ENCODE data around the gene CRLF1. TPM values are rescaled to one million over a fixed set of nuclear protein-coding genes. Genes with fewer than 3 reads are reported as not detected.

Gene CRLF1
- total and polyA plus RNA-seq, 2 donors (not counting 1 experiment from before 2014, with no cell fraction given) = not detected

- intact Hi-C loops (cut with micrococcal nuclease) = no loop called here
- Mint-ChIP-seq H3K9me3 (ENCODE audit: insufficient read depth) (no peaks in the 10 kb centered on the region), H3K4me1 (peaks cover 17% of the 10 kb centered on the region), H3K4me3 (no peak overlapping the region), H3K27me3 (peaks cover 24% of the 10 kb centered on the region), H3K27ac (no peak overlapping the region)
- DNase-seq (no peak), ATAC-seq (ENCODE audit: low read depth) (no peak)
- Histone ChIP-seq H3K79me2 (ENCODE audit: control insufficient read depth, insufficient read depth, low read length) (no peaks in the 10 kb centered on the region), H3K27ac (ENCODE audit: low read length in 2 of 2) (no peak overlapping the region), H3K4me1 (ENCODE audit: control insufficient read depth in 2 of 2, insufficient read depth in 2 of 2, low read length in 2 of 2) (peaks cover 12 to 26% of the 10 kb centered on the region in 2 donors), H3K4me2 (replicated peaks; ENCODE audit: low read depth, low read length, poor library complexity, severe bottlenecking) (no peak overlapping the region), H3K36me3 (replicated peaks in 1 of 2; ENCODE audit: control extremely low read depth in 1 of 2, control insufficient read depth in 1 of 2, extremely low read depth in 1 of 2, insufficient read depth in 2 of 2, low read length in 1 of 2) (no peaks in the 10 kb centered on the region), H3K27me3 (replicated peaks in 1 of 4; ENCODE audit: control extremely low read depth in 1 of 4, control insufficient read depth in 3 of 4, insufficient read depth in 4 of 4, low read length in 3 of 4) (peaks cover 0 to 48% (median 14%) of the 10 kb centered on the region in 4 experiments), H3K9ac (ENCODE audit: low read length) (no peak overlapping the region), H4K20me1 (ENCODE audit: control insufficient read depth, insufficient read depth, low read length, poor library complexity, severe bottlenecking) (no peaks in the 10 kb centered on the region), H3K9me3 (ENCODE audit: control extremely low read depth in 1 of 3, control insufficient read depth in 2 of 3, insufficient read depth in 1 of 3, low read length in 2 of 3) (no peaks in the 10 kb centered on the region), H2AFZ (ENCODE audit: insufficient read depth, low read depth, low read length, poor library complexity, severe bottlenecking) (no peak overlapping the region), H3K4me3 (ENCODE audit: control extremely low read depth in 1 of 5, extremely low read depth in 1 of 5, insufficient read depth in 1 of 5, low read depth in 2 of 5, low read length in 4 of 5) (no peak overlapping the region)
- 74% methylated on average over 11 of the region's 25 CpGs for WGBS (ENCODE audit: insufficient coverage)
- TF ChIP-seq CTCF (IDR thresholded peaks at IDR 0.05) (no peak), EZH2 (IDR thresholded peaks at IDR 0.05; ENCODE audit: borderline replicate concordance, insufficient read depth, low read depth, low read length, poor library complexity, severe bottlenecking) (no peak)
- ChIA-PET POLR2A (interaction anchor here (1.3 kb wide), 1 partner anchor 9 kb away, joined by 3 read pairs; the partner anchor contains the start of gene REX1BD), CTCF (no interaction called here)
These were observed 8.6 kb downstream of the CRLF1 start for GRCh38 chr19:18597809-18598660.

- TF ChIP-seq CTCF (IDR thresholded peaks at IDR 0.05) (no peak), EZH2 (IDR thresholded peaks at IDR 0.05; ENCODE audit: borderline replicate concordance, insufficient read depth, low read depth, low read length, poor library complexity, severe bottlenecking) (no peak)
- no peak overlapping the region for H3K9ac ChIP-seq (ENCODE audit: low read length)
- DNase-seq = peak; percentile 35
- no peaks in the 10 kb centered on the region for H3K79me2 ChIP-seq (ENCODE audit: control insufficient read depth, insufficient read depth, low read length)
- peaks cover 0 to 39% (median 9%) of the 10 kb centered on the region in 4 experiments for H3K27me3 ChIP-seq (replicated peaks in 1 of 4; ENCODE audit: control extremely low read depth in 1 of 4, control insufficient read depth in 3 of 4, insufficient read depth in 4 of 4, low read length in 3 of 4)
- Mint-ChIP-seq H3K4me3 (no peak overlapping the region), H3K9me3 (ENCODE audit: insufficient read depth) (no peaks in the 10 kb centered on the region), H3K27ac (no peak overlapping the region), H3K27me3 (peaks cover 14% of the 10 kb centered on the region), H3K4me1 (peaks cover 16% of the 10 kb centered on the region)
- H4K20me1 ChIP-seq (ENCODE audit: control insufficient read depth, insufficient read depth, low read length, poor library complexity, severe bottlenecking) = no peaks in the 10 kb centered on the region
- H2AFZ ChIP-seq (ENCODE audit: insufficient read depth, low read depth, low read length, poor library complexity, severe bottlenecking) = no peak overlapping the region
- no peaks in the 10 kb centered on the region for H3K9me3 ChIP-seq (ENCODE audit: control extremely low read depth in 1 of 3, control insufficient read depth in 2 of 3, insufficient read depth in 1 of 3, low read length in 2 of 3)
- POLR2A ChIA-PET = no interaction called here
- intact Hi-C loops (cut with micrococcal nuclease) = no loop called here
- H3K4me3 ChIP-seq (ENCODE audit: control extremely low read depth in 1 of 5, extremely low read depth in 1 of 5, insufficient read depth in 1 of 5, low read depth in 2 of 5, low read length in 4 of 5) = no peak overlapping the region
- peak overlapping the region; percentile 36 for H3K4me2 ChIP-seq (replicated peaks; ENCODE audit: low read depth, low read length, poor library complexity, severe bottlenecking)
- WGBS (ENCODE audit: insufficient coverage) = 14% methylated on average over 14 of the region's 21 CpGs
- ATAC-seq (ENCODE audit: low read depth) = no peak
- H3K27ac ChIP-seq (ENCODE audit: low read length in 2 of 2) = no peak overlapping the region
- no peaks in the 10 kb centered on the region for H3K36me3 ChIP-seq (replicated peaks in 1 of 2; ENCODE audit: control extremely low read depth in 1 of 2, control insufficient read depth in 1 of 2, extremely low read depth in 1 of 2, insufficient read depth in 2 of 2, low read length in 1 of 2)
- peaks cover 12 to 26% of the 10 kb centered on the region in 2 donors for H3K4me1 ChIP-seq (ENCODE audit: control insufficient read depth in 2 of 2, insufficient read depth in 2 of 2, low read length in 2 of 2)
- CTCF ChIA-PET = interaction anchor here (1.1 to 6.3 kb wide), 2 partner anchors 214 to 251 kb away, joined by 3 to 47 read pairs; no protein-coding TSS in a partner anchor
These were observed 9.8 kb downstream of the CRLF1 start for GRCh38 chr19:18596752-18597157.

Data from B cell (primary cell).